GM19240 (cell line): ENCODE measurements around the gene KIF26B.
"Not testable (repeated sequence)": the region's sequence is repeated elsewhere in the genome, so short reads cannot be mapped to it uniquely, and the experiment has no call there.

Experiments used
- DNase-seq: peaks from one replicate; pipeline ENCODE4 v3.0.0; 2011; ENCODE audit warnings: low spot score; ENCODE audit not compliant: insufficient read length

Gene KIF26B

DNA sequence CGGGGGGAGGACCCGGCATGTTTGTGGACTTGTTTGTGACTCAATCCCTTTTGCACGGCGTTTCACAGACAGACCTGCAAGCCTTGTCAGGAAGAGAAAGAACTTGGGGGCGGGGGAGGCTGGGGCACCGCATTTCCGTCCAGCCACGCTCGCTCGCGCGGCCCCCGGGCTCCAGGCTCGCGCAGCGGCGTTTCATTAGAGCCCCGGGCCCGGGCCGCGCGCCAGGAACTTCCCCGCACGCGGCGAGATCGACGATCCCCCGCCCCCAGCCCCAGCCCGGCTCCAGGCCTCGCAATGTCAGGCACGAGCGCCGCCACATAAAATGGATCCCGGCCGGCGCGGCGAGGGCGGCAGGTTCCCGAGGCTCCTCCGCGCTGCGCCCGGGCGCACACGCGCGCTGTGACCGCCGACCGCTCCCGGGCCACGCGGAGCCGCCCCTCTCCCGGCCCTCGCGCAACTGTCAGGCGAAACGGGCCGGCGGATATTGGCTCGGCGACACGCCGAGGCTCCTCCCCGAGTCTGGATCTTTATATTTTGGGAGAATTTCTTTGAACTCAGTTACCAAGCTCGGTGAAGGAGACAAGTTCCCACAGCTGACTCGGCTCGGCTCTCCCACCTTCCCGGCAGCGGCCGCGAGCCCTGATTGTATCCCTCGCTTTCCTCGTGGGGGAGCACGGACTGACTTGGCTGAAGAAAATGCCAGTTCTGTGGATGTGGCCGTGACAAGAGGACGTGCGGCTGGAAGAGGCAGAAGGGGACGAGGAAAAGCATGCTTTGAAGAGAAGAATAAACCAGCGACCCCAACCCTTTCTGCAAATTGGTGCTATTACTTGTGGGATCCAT lies at the start of gene KIF26B:
Gene KIF26B (plus strand): TSS at position 557 of the 843 bp plus-strand sequence. CDS start 440 bp downstream, outside the sequence.
- no peak for DNase-seq

DNA sequence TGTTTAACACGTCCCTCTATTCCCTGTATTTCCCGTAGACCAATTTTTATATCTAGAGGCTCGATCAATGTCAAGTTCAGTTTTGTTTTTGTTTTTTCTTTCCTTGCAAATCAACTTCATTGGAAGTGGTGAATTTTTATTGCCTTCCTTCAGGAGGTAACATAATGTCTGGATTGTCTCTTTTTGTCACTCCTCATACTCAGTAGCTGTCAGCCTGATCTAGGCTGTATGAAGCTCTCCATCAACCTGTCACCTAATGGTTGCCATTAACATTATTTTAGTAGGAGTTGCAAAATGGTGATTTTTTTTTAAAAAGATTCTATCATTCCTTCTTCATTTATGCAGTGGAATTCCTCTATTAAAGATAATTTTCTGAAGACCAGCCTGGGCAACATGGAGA lies 49.7 kb upstream of the KIF26B start:
- no peak for DNase-seq

DNA sequence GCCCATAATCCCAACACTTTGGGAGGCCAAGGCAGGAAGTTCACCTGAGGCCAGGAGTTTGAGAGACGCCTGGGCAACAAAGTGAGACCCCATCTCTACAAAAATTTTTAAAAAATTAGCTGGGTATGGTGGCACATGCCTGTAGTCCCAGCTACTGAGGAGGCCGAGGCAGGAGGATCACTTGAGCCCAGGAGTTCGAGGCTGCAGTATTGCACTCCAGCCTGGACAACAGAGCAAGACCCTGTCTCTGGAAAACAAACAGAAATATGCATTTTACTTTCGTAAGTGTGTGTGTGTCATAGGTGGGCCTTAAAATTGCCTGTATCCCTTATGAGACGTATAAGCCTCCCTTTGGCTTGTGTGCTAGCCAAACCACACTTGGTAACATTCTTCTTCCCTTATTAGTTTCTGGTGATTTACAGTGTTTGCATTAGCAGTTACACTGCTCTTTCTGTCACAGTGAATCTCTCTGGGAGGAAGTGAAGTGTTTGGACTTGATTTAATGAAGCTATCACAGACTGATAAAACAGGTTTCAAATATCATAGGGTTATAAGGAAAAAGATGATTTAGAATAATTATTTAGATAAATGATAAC lies 48.9 kb upstream of the KIF26B start:
- no peak for DNase-seq

DNA sequence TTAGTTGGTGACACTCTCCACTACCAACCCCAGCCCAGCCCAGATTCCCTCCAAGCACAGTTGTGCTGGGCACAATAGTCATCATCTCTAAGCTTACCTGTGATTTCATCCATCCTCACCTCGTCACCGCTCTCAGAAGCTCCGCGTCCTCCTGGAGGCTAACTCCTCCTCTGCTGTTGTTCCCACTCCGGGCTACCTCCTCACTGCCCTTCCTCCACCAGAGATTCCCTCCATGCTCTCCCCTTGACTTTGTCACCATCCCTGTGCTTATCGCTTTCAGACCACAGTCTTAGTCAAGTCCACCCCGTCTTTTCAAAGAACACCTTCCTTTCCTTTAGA lies 47.0 kb upstream of the KIF26B start:
- DNase-seq, result no peak

DNA sequence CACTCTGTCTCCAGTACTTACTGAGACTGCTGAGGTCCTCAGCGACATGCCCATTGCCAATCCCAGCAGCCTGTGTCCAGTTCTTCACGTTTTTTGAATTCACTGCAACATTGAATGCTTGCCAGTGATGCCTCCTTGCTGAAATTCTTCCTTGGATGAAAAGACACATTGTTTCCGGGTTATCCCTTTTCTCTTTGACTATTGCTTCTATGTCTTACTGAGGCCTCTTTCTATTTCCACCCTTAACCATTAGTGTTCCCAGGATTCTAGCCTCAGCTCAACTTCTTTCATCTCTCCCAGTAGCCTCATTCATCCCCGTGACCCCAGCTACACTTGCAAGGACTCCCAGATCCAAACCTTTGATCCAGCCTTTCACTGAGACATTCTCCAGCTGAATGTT lies 46.5 kb upstream of the KIF26B start:
- no peak for DNase-seq

DNA sequence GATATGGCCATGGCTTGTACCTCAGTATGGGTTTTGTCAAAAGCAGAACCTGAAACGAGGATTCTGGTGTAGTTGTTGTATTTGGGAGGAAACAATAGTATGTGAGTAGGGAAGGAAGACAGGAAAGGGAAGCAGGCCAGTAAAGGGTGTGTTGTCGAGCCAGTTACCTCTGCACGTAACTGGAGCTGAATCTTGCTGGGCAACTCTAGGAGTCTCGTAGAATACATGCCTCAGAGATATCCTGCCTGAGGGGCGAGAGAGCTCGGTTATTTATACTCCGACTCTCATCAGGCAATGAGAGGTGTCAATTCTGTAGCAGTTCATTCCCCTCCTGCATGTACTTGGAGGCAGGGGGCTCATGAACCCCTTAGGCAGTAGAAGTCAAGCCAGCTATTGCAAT lies 45.9 kb upstream of the KIF26B start:
- no peak for DNase-seq

DNA sequence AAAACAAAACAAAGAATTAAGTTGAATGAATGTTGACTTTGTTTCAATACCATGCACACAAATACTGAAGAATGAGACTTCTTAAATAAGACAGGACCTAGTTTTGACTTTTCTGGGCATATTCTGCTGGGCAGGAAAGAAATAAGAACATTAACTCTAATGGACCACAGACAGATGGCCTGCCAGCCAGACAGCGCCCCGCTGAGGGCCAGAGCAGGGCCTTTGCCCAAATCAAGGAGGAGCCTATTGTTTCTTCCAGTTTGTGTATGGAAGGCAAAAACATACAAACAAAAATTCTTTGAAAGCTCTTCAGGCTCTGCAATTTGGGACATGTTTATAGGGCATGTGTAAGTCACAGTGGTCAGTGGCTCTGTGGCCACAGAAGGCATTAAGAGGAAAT lies 44.4 kb upstream of the KIF26B start:
- no peak for DNase-seq

DNA sequence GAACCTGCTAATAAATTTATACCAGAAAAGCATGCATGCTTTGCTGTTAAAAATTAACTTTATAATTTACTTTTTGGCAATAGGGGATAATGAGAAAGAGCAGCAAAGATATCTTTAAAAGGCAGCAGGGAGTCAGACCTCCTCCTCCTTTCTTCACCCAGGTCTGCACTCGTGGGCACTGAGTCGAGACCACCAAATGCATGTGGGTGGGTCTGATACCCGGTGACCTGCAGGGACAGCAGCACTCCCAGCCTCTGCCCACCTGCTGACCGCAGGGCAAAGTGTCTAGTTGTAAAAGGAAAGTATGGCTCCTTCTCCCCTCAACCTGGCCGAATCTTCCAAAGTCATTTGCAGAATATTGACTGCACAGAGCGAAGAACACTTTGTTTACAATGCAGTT lies 43.7 kb upstream of the KIF26B start:
- no peak for DNase-seq

DNA sequence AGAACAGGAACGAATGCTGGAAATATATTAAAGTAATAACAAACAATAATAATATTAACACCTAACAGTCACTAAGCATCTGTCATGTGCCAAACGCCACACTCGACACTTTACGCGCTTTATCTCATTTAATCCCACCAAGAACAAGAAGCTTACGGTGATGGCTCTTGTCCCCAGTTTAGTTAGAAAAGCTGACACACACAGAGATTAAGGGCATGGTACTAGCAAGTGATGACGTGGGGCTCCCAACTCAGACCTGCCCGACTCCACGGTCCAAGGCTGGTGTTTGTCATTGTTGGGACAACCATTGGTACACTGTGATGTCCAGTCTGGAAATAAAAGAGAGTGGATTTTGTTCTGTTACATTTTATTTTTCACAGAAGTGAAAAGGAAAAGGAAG lies 41.1 kb upstream of the KIF26B start:
- no peak for DNase-seq

DNA sequence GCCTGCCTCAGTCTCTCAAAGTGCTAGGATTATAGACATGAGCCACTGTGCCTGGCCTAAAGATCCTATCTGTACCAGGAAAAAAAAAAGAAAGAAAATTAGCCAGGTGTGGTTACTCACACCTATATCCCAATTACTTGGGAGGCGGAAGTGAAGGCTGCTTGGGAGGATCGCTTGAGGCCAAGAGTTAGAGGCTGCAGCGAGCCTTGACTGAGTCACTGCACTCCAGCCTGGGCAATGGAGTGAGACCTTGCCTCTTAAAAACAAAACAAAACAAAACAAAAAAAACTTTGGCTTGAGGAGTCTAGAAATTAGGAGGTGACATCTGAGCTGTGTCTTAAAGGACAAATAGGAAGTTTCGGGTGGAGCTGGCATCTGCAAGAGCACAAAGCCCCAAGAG lies 38.7 kb upstream of the KIF26B start:
- no peak for DNase-seq

DNA sequence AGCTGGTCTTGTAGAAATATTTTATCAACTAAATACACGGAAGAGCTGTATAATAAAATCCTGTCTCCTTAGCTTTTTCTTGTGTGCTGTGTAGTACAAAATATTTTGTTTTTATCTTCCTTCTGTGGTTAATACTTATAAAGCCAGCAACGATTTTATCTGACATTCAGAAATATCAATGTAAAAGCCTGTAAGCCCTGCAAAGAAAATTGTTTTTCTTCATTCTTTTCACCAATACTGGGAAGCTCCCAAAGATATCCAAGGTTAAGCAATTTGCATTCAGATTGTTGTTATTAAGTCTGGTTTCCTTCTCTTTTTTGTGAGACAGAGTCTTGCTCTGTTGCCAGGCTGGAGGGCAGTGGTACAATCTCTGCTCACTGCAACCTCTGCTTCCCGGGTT lies 38.0 kb upstream of the KIF26B start:
- no peak for DNase-seq

DNA sequence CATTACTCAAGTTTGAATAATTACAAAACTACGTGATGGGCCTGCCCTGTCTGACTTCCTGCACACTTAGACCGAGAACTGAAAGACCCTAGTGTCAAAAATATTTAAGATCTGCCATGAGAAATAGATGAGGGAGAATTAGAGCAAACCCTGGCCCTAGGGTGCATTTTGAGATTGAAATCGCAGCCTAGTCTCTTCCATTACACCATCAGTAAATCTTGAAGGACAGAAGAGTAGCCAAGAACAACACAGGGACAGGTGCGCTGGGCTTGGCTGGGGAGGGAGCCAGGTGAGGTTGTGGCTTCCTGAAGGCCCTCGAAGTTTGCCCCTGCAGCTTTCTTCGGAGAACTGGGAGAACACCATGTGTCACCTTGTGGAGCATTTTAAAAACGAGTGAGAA lies 36.7 kb upstream of the KIF26B start:
- DNase-seq, result no peak

DNA sequence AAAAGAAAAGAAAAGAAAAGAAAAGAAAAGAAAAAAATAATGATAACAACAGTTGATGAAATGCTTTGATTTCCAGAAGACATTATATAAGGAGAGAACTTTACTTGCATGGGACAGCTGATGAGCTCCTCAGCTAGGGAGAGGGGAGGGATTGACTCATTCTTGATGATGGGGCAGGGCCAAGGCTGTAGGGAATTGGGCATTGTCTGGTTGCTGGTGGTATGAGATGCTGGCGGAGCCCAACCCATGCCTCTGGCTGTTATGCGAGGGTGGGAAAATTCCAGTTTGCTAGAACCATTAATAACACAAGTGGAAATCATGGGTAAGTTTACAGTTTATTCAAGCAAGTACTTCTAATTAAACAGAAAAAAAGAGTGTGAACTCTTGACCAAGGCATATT lies 36.0 kb upstream of the KIF26B start:
- DNase-seq, result no peak

DNA sequence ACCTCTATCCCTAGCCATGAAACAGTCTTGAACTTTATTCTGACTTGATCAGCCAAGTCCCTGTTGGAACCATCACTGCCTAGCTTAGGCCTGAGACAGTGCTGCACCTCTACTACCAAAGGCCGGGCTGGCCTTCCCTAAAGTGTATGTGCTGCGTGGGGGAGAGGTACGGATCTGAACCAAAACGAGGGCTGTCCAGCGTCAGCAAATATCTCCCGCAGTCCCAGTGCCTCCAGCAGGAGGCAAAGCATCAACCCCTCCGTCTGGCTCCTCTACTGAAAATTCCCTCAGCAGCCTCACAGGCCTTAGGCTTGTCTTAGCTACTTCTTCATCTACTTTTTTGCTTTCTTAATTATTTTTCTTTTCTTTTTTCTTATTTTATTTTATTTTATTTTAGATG lies 33.3 kb upstream of the KIF26B start:
- no peak for DNase-seq

DNA sequence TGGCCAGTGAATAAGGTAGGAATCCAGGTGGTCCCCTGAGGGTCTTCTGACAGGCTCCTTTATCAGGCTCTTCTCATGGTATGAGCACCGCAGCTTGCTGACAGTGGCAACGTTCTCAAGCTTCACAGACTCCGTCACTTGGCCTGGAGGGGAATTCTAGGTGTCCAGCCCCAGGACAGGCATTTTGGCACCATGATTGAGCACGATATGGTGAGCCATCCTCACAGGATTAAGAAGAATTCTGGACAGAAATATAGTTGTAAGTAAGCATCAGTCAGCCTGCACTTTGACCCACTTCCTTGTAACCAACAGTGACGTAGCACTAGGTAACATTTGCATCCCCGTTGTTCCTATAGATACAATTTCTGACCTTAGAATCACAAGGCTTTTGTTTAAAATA lies 30.5 kb upstream of the KIF26B start:
- DNase-seq, result no peak

DNA sequence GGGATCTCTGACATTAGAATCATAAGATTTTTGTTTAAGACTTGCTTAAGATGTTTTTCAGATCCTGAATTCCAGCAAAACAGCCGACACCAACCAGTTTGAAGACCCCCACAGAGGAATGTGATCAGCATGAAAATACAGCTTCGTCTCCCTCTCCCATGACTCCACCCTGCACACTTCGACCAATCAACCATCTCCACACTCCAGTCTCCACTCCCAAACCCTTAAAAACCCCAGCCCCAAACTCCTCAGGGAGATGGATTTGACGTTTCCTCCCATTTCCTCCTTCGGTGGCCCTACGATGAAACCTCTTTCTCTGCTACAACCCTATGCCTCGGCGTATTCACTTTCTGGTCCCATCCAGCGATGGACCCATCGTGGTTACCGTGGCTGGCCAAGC lies 30.1 kb upstream of the KIF26B start:
- DNase-seq, result no peak

DNA sequence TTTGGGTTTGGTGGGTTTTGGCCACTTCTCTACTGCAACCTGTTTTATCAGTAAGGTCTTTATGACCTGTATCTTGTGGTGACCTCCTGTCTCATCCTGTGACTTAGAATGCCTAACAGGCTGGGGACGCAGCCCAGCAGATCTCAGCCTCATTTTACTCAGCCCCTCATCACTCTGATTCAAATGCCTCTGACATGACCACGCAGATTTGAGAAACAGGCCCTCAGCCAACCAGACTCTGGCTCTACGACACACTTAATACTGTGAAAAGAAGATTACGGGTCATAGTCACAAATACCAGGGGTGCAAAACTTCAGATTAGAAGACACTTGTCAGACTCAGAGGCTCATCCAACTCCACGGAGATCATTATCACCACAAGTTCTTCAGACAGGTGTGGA lies 28.3 kb upstream of the KIF26B start:
- DNase-seq, result no peak

DNA sequence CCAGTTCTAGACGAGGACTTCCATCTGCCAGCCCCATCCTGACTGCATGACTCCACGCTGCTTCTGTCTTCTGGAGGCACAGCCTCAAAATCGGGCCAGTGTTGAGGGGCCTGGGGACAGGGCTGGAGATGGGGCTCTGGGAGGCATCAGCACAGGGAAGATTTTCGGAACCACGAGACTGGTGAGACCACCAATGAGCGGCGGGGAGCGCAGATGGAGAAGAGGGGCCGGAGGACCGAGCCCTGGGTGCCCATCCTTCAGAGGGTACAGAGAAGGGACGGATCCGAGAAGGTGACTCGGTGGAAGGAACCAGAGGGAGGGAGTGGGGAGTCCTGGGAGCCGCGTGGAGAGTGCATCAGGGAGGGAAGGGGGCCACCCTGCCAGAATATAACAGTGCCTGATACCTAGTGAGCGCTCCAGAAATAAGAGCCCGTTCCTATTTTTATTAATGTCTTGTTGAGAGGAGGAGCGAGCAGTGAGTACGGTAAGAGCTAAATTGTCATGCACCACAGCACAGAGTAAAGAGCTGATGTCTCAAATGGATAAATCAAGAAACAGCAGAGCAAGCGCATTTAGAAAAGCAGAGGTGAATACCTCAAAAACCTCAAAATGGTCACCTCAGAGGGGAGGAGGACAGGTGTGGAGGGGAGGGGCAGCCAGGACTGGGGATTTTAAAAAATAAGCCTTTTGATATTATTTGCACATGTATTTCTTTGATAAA lies 26.2 kb upstream of the KIF26B start:
- DNase-seq, result no peak

DNA sequence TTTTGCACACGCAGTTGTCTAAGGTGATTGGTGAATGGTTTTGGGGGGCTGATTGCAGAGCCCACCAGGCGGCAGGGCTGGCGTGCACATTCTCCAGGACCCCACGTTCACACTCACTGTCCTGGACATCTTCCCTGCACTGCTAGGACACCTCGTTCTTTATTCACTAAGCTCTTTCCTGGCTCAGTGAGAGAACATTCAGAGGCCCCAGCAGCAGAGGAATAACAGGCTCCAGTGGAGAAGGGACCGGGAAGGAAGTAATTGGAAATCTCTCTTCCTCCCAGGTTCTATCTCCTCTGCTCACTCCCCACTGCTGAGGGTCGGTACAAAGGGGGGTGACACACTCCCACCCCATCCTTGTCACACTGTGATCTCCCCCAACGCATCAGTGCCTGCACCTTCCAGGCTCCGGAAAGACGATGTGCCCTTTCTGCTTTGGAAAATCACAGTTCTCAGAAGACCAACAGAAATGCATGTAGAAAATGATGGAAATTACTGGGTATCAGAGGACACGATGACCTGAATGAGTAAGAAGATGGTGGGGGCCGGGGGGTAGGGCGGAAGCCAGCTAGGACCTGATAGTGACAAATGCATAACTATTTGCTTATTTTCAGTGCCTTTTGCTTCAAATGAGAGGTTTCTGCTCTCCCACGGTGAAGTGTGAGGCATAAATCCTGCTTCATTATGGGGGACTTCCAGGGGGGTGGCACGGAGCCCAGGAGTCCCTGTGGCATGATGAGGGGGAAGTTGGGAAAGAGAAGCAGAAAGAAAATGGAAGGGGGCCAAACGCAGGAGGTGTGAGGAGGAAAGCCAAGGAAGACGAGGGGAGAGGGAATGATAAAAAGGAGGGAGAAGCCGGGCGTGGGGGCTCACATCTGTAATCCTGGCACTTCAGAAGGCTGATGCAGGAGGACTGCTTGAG lies 25.2 kb upstream of the KIF26B start:
- DNase-seq, result no peak

DNA sequence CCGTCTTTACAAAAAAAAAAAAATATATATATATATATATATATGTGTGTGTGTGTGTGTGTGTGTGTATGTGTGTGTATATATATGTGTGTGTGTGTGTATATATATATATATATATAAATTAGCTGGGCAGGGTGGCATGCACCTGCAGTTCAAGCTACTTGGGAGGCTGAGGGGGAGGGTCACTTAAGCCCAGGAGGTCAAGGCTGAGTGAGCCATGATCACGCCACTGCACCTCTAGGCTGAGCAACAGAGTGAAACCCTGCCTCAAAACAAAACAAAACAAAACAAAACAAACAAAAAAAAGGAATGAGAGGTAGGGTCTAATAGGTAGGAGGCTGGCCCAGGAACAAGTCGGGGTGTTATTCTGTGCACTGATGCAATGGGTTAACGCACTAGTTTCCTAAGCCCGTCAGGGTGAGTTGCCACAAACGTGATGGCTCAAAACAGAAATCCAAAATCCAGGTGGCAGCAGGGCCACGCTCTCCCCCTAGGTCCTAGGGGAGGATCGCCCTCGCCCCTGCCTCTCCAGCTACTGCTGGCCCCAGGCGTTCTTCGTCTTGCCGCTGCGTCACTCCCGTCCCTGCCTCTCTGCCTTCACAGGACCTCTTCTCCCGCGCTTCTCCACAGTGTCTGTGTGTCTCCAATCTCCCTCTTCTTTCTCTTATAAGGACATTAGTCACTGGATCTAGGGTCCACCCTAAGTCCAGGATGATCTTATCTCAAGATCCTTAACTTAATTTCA lies 24.3 kb upstream of the KIF26B start:
- DNase-seq, result not testable (repeated sequence)

DNA sequence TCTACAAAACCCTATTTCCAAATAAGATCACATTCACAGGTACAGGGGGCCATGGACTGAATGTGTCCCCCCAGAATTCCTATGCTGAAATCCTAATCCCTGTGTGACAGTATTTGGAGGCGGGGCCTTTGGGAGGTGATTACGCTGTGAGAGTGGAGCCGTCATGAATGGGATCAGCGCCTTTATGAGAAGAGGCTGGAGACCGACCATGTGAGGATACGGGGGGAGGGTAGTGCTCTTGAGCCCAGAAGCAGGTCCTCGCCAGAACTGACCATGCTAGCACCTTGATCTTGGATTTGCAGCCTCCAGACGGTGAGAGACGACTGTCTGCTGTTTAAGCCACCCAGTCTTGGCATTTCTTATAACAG lies 23.8 kb upstream of the KIF26B start:
- DNase-seq, result no peak
